ENCODE measurements around the gene VRK2.

DNA sequence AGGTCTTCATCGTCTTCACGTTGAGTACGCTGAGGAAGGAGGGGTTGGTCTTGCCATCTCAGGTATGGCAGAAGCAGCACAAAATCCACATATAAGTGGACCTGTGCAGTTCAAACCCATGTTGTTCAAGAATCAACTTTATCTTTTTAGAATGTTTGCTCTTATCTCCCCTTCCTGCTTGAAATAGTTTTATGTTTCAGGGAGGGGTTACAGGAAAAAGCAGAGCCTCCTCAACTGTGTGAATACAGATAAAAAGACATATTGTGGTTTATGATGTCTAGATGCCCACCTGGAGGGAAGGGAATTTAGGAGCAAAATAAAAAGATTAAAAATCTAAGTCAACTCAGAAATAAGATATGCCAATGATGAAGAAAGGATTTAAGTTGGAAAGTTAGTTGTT, 75.9 kb downstream of the VRK2 start:
- TF ChIP-seq, protein P1, sequence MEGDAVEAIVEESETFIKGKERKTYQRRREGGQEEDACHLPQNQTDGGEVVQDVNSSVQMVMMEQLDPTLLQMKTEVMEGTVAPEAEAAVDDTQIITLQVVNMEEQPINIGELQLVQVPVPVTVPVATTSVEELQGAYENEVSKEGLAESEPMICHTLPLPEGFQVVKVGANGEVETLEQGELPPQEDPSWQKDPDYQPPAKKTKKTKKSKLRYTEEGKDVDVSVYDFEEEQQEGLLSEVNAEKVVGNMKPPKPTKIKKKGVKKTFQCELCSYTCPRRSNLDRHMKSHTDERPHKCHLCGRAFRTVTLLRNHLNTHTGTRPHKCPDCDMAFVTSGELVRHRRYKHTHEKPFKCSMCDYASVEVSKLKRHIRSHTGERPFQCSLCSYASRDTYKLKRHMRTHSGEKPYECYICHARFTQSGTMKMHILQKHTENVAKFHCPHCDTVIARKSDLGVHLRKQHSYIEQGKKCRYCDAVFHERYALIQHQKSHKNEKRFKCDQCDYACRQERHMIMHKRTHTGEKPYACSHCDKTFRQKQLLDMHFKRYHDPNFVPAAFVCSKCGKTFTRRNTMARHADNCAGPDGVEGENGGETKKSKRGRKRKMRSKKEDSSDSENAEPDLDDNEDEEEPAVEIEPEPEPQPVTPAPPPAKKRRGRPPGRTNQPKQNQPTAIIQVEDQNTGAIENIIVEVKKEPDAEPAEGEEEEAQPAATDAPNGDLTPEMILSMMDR (IDR thresholded peaks at IDR 0.05) = no peak
- TF ChIP-seq ETV6 (CRISPR knock-in tag; IDR thresholded peaks at IDR 0.05) = no peak
- TF ChIP-seq, protein P2, sequence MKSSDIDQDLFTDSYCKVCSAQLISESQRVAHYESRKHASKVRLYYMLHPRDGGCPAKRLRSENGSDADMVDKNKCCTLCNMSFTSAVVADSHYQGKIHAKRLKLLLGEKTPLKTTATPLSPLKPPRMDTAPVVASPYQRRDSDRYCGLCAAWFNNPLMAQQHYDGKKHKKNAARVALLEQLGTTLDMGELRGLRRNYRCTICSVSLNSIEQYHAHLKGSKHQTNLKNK (CRISPR knock-in tag; IDR thresholded peaks at IDR 0.05) = no peak
